ENCODE data around the gene ST3GAL4.

Gene ST3GAL4

GRCh38 chr11:126426820-126427749, 71.6 kb downstream of the ST3GAL4 start:
- DNase-seq (ENCODE audit: low read depth) = no peak

- no peak for DNase-seq (ENCODE audit: low read depth)
Observed at GRCh38 chr11:126430581-126431335, 75.3 kb downstream of the ST3GAL4 start.

GRCh38 chr11:126431401-126432064, 76.0 kb downstream of the ST3GAL4 start:
- DNase-seq (ENCODE audit: low read depth) = peak; percentile 23

GRCh38 chr11:126432065-126432461, 76.6 kb downstream of the ST3GAL4 start:
- no peak for DNase-seq (ENCODE audit: low read depth)

GRCh38 chr11:126432525-126432924, 77.0 kb downstream of the ST3GAL4 start:
- DNase-seq (ENCODE audit: low read depth) = no peak

GRCh38 chr11:126433244-126433846, 77.9 kb downstream of the ST3GAL4 start:
- DNase-seq (ENCODE audit: low read depth) = no peak

GRCh38 chr11:126433989-126434949, 78.8 kb downstream of the ST3GAL4 start:
- DNase-seq (ENCODE audit: low read depth) = no peak

- DNase-seq (ENCODE audit: low read depth) = no peak
Observed at GRCh38 chr11:126434950-126435335, 79.5 kb downstream of the ST3GAL4 start.

GRCh38 chr11:126436209-126436755, 80.8 kb downstream of the ST3GAL4 start:
- no peak for DNase-seq (ENCODE audit: low read depth)

- DNase-seq (ENCODE audit: low read depth) = no peak
Observed at GRCh38 chr11:126437731-126438130, 82.2 kb downstream of the ST3GAL4 start.

- DNase-seq (ENCODE audit: low read depth) = no peak
Observed at GRCh38 chr11:126438272-126438671, 82.8 kb downstream of the ST3GAL4 start.

- DNase-seq (ENCODE audit: low read depth) = no peak
Observed at GRCh38 chr11:126438691-126439090, 83.2 kb downstream of the ST3GAL4 start.

GRCh38 chr11:126440276-126440675, 84.8 kb downstream of the ST3GAL4 start:
- no peak for DNase-seq (ENCODE audit: low read depth)

- DNase-seq (ENCODE audit: low read depth) = no peak
Observed at GRCh38 chr11:126440792-126441514, 85.5 kb downstream of the ST3GAL4 start.

GRCh38 chr11:126443120-126443519, 87.6 kb downstream of the ST3GAL4 start:
- no peak for DNase-seq (ENCODE audit: low read depth)

GRCh38 chr11:126444072-126444471, 88.6 kb downstream of the ST3GAL4 start:
- no peak for DNase-seq (ENCODE audit: low read depth)

GRCh38 chr11:126446581-126446980, 91.1 kb downstream of the ST3GAL4 start:
- no peak for DNase-seq (ENCODE audit: low read depth)

- no peak for DNase-seq (ENCODE audit: low read depth)
Observed at GRCh38 chr11:126450198-126450597, 94.7 kb downstream of the ST3GAL4 start.

GRCh38 chr11:126450806-126451205, 95.3 kb downstream of the ST3GAL4 start:
- no peak for DNase-seq (ENCODE audit: low read depth)
